NCI-H2029 (cell line): ENCODE measurements around the gene NPHP4.

Source experiments
- DNase-seq: peaks from one replicate; lab custom pipeline; 2025; lab: John Stamatoyannopoulos, UW

NPHP4 gene

DNA sequence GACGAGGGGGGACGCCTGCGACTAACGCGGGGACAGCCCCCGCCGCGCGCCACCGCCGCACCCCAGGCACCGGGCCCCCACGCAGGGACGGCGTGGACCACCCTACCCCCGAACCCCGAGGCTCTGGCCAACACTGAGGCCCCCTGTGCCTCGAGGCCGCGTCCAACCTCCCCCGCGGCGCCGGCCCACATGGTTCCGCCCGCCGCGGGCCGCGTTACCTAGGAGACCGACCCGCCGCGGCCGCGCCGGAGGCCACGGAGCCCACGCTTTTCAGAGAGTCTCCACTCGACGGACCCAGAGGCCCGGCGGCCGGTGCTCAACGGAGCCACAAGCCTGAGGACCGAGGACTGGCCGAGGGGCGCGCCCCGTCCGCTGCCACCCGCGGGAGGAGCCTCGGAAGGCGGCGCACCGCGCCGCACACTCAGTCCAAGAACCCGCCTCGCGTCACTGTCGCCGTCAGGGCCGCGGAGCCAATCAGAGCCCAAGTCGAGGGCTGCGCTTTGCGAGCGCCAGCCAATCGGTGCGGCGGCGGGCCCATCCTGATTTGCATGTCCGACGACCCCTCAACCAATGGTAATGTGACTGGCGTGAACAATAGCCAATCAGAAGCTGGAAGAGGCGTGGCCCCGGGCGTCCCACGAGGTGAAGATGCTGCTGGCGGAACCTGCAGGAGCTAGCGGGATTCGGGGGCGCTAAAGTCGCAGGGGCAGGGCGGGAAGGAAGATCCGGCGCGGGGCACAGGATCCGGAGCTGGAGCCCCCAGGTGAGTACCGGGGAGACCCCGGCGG is at the start of gene NPHP4:
Gene NPHP4 (minus strand): TSS at position 400 of the 788 bp plus-strand sequence. CDS start 6,136 bp downstream, outside the sequence.
- DNase-seq: peak; percentile 97

- no peak for DNase-seq
These were observed 49.3 kb upstream of the NPHP4 start for GRCh38 chr1:6041432-6042062.

DNA sequence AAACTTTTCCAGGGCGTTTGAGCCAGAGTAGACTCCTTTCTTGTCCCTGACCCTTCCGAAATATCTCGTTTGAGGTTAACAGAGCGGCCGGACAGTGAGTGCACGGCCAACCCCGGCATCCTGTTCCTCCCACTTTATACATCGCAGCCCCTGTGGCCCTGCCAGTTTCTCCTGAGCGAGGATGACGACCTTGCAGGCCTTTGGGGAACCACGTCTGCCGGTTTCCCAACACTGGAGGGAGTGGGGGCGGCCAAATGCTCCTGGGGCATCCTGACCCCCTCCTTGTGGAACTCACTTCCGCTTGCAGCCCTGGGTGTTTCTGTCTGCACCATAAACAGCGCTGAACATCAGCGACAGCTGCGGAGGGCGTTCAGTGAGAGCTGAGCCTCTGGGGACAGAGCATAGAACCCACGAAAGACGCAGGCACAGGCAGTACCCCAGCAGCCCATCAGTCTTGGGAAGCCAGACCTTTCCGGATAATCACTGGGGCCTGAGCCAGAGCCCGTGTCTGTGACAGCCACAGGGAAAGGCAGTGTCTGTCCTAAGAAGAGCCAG is 48.7 kb upstream of the NPHP4 start:
- DNase-seq: no peak

DNA sequence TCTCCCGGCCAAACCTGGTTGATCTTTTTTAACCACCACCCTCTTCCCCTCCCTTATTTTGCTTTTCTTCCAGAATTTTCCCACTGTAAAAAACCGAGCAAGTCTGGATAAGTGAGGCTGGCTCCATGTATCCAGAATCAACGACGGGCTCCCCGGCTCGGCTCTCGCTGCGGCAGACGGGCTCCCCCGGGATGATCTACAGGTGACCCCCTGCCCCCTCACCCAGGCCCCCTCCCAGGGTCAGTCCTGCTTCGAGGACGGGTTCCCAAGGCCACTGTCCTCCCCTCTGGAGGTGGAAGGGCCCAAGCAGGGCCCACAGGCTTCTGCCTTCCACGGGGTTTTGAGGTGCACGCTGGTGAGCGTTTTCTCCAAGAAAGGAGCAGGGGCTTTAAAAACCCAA is 48.2 kb upstream of the NPHP4 start:
- no peak for DNase-seq

- DNase-seq: no peak
These were observed 46.8 kb upstream of the NPHP4 start for GRCh38 chr1:6039031-6039430.

GRCh38 chr1:6038603-6039002 is 46.4 kb upstream of the NPHP4 start:
- no peak for DNase-seq

DNA sequence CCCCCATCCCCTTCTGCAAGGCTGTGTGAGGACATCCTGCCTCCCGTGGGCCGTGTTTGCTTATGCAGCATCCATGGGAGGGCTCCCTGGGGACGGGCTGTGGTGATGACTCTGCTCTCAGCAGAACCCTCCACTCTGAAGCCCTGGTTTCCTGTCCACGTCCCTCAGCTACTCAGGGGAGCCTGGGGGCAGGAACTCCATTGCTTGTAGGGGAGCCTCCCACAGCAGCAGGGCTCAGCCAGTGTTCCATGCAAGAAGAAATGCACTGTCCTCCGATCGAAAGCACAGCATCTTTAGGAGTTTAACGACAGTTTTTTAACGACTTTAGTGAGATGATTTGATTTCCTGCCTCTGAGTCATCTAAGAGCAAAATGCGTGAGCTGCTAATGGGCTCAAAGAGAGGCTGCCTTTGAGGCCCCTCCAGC is 45.1 kb upstream of the NPHP4 start:
- no peak for DNase-seq

- no peak for DNase-seq
These were observed 43.5 kb upstream of the NPHP4 start for GRCh38 chr1:6035719-6036118.

DNA sequence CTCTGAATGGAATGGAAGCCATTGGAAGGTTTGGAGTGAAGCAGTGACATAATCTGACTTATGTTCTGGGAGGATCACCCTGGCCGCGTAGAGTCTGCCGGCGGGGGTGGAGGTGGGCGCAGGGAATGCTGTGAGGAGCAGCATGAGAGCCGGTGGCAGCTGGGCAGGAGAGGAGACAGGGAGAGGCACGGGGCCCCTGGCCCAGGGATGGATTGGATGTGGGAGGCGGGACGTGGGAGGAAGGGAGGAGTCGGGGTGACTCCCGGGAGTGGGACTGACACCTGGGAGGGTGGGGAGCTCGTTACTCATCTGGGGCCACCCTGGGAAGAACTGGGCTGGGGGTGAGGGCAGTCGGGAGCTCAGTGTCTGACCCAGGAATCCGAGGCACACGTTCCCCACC is 43.1 kb upstream of the NPHP4 start:
- no peak for DNase-seq

GRCh38 chr1:6034750-6035096 is 42.5 kb upstream of the NPHP4 start:
- no peak for DNase-seq

GRCh38 chr1:6033986-6034749 is 41.9 kb upstream of the NPHP4 start:
- DNase-seq: peak; percentile 19

DNA sequence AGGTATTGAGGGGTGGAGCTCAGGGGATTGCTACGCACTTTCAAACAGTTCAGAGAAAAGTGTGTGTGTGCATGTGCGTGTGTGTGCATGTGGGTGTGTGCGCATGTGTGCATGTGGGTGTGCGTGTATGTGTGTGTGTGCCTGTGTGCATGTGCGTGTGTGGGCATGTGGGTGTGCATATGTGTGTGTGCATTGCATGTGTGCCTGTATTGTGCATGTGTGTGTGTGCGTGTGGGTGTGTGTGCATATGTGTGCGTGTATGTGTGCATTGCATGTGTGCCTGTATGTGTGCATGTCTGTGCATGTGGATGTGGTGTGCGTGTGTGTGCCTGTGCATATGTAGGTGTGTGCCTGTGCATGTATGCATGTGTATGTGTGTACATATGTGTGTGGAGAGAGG is 40.9 kb upstream of the NPHP4 start:
- DNase-seq: no peak

GRCh38 chr1:6030547-6031261 is 38.5 kb upstream of the NPHP4 start:
- no peak for DNase-seq

- DNase-seq: no peak
These were observed 37.9 kb upstream of the NPHP4 start for GRCh38 chr1:6030132-6030531.

GRCh38 chr1:6029351-6029750 is 37.1 kb upstream of the NPHP4 start:
- no peak for DNase-seq

- DNase-seq: no peak
These were observed 36.0 kb upstream of the NPHP4 start for GRCh38 chr1:6028042-6028850.

- DNase-seq: no peak
These were observed 35.4 kb upstream of the NPHP4 start for GRCh38 chr1:6027591-6027990.

GRCh38 chr1:6026095-6026809 is 34.0 kb upstream of the NPHP4 start:
- DNase-seq: peak; percentile 92

DNA sequence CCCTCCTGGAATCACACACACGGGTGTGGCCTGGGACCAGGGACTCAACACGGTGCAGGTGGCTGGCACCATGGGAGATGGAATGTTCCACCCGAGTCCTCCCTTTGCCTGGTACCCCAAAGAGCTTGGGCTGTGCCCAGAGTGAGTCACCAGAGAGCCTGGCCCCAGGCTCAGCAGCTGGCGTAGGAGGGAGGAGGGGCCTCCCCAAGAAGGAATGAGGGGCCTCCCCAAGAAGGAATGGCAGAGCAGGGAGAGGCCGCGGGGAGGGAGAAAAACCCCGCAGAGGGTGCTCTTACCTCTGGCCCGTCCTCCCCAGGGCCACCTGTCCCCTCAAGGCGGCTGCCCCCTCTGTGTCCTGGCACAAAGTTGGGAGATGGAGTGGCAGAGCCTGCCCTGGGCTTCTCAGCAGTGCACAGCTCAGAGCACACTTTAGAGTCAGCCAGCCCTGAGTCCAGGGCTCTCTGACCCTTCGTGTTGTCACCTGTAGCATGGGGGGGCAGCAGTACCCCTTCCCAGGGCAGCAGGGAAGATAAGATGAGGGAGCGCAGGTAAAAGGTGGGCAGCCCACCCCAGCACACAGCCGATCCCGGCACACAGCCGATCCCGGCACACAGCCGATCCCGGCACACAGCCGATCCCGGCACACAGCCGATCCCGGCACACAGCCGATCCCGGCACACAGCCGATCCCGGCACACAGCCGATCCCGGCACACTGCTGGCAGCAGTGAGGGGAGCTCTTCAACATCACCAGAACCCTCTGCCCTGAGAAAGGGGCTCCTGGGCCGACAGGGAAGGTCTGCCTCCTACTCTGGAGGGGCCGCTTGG is 33.3 kb upstream of the NPHP4 start:
- no peak for DNase-seq

- DNase-seq: no peak
These were observed 32.2 kb upstream of the NPHP4 start for GRCh38 chr1:6024376-6024775.
